ENCODE data around the gene MLST8.
A peak's percentile ranks its signal among the peaks of the same experiment; 100 is the strongest.
"Not testable (repeated sequence)": the region's sequence is repeated elsewhere in the genome, so short reads cannot be mapped to it uniquely, and the experiment has no call there.

The MLST8 gene

DNA sequence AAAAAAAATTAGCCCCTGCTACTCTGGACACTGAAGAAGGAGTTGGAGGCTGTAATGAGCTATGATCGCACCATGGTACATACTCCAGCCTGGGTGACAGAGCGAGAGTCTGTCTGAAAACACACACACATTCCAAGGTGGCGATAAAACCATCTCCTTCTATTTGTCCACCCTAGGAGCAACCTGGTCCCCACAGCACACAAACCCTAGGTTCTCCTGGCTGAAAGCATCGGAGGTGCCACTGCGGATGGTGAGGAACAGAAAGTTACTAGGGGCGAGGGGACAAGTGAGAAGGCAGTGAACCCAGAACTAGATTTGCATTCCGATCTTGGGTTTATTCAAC, 47.5 kb downstream of the MLST8 start:
- TF ChIP-seq CTCF (conservative IDR thresholded peaks at IDR 0.05; ENCODE audit: low read depth) = no peak
- H3K27ac ChIP-seq = peak overlapping the region; percentile 97
- DNase-seq (ENCODE audit: low spot score) = no peak
- ChIA-PET POLR2A (ENCODE audit: low non-redundant PET) (no interaction called here), CTCF (interaction anchor here (0.8 to 1.3 kb wide), 2 partner anchors 22 to 47 kb away, joined by 3 to 5 read pairs; no protein-coding TSS in a partner anchor)

DNA sequence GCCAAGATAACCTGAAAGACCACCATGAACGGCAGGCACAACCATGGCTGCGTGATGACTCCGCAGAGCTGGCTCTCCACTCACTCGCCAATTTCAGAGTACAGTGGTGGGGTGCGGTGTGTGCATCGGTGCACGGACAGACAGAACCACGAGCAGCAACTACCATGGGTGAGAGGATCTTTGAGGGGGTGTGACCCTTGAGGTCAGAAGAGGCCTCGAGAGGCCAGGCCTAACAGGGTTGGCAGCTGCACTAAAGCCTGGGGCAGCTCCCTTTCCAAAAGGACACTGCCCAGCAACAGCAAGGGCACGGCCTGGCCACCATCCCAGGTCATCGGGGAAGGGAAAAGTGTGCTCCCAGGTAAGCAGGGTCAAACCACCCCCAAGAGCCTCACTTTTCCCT, 48.0 kb downstream of the MLST8 start:
- H3K27ac ChIP-seq = peak overlapping the region; percentile 97
- DNase-seq (ENCODE audit: low spot score) = no peak
- no peak for TF ChIP-seq CTCF (conservative IDR thresholded peaks at IDR 0.05; ENCODE audit: low read depth)
- ChIA-PET POLR2A (ENCODE audit: low non-redundant PET) (no interaction called here), CTCF (interaction anchor here (0.8 kb wide), 2 partner anchors 19 to 22 kb away, joined by 3 to 4 read pairs; no protein-coding TSS in a partner anchor)

DNA sequence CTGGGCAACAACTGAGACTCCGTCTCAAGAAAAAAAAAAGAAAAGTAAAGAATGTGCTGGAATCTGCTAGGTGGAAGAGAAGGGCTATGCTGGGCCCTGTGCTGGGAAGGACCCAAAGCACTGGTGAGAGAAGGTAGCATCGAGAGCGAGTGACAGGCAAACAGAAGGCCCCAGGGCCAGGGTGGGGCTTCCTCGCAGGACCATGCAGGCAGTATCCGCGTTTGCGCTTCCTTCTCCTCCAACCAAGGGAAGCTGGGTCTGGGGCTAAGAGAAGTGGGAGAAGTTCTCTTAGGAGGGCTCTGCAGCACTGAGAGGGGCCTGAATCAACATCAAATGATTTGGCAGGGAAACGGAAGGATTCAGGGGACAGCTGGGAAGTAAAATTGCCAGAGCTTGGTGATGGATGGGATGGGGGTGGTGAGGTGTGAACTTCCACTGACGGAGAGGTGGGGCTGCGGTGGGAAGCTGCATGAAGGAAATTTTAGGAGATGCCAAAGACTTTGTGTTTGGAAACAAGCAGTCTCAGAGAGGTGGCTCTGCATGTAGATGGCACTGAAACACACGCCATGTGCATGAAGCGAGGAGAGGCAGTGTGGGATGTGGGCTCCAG, 51.4 kb downstream of the MLST8 start:
- peak overlapping the region; percentile 97 for H3K27ac ChIP-seq
- DNase-seq (ENCODE audit: low spot score) = no peak
- TF ChIP-seq CTCF (conservative IDR thresholded peaks at IDR 0.05; ENCODE audit: low read depth) = no peak
- ChIA-PET POLR2A (ENCODE audit: low non-redundant PET) (no interaction called here), CTCF (interaction anchor here (0.6 kb wide), 1 partner anchor 156 kb away, joined by 3 read pairs; no protein-coding TSS in a partner anchor)

DNA sequence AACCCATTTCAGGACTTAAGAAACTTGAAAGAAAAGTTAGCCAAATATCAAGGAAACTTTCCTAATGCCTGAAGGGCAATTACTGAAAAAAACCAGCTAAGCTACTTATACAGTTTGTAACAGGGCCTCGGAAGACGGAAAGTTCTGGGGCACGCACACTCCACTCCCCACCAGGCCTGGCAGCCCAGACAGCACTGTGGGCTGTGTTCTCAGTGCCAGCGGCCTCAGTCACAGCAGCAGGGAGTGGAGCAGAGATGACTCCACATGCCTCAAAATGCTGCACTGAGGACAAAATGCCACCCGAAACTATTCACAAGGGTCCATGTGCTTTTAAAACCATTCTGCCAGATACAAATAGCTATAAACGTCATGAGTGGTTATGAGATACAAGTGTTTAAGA, 52.5 kb downstream of the MLST8 start:
- TF ChIP-seq CTCF (conservative IDR thresholded peaks at IDR 0.05; ENCODE audit: low read depth) = no peak
- no peak overlapping the region for H3K27ac ChIP-seq
- POLR2A ChIA-PET (ENCODE audit: low non-redundant PET) = no interaction called here
- DNase-seq (ENCODE audit: low spot score) = no peak
- CTCF ChIA-PET = interaction anchor here (0.7 kb wide), 1 partner anchor 1665 kb away, joined by 3 read pairs; no protein-coding TSS in a partner anchor

GRCh38 chr16:2258530-2258929, 53.3 kb downstream of the MLST8 start:
- DNase-seq (ENCODE audit: low spot score); POLR2A ChIA-PET (ENCODE audit: low non-redundant PET); CTCF ChIA-PET: not testable (repeated sequence)
- peak overlapping the region; percentile 37 for H3K27ac ChIP-seq

Measured in RWPE1 (cell line).